Muscle layer of duodenum (tissue), 2 donors: Measurements from ENCODE around the gene MT4.
"Not testable (repeated sequence)": the region's sequence is repeated elsewhere in the genome, so short reads cannot be mapped to it uniquely, and the experiment has no call there.

ENCODE experiments used
- H3K27ac ChIP-seq: one replicate; pipeline ENCODE4 v1.7.0; 2013; ENCODE audit warnings: mild to moderate bottlenecking, low read length
- H3K27me3 ChIP-seq: one replicate; pipeline ENCODE4 v1.7.0; 2013; ENCODE audit warnings: low read depth, mild to moderate bottlenecking, control low read depth, low read length
- H3K36me3 ChIP-seq, 2 donors: one replicate each; pipeline ENCODE4 v1.7.0; 2013; ENCODE audit warnings: low read length in 2 of 2, control low read depth in 1 of 2, mild to moderate bottlenecking in 1 of 2; ENCODE audit not compliant: insufficient read depth in 2 of 2, control insufficient read depth in 1 of 2
- H3K4me1 ChIP-seq, 2 donors: one replicate each; pipeline ENCODE4 v1.7.0; 2013; ENCODE audit warnings: low read length in 2 of 2, mild to moderate bottlenecking in 2 of 2, control low read depth in 1 of 2, moderate library complexity in 1 of 2; ENCODE audit not compliant: insufficient read depth in 2 of 2, control insufficient read depth in 1 of 2
- H3K4me3 ChIP-seq, 2 donors: one replicate each; pipeline ENCODE4 v1.7.0; 2013; ENCODE audit warnings: low read length in 2 of 2, low read depth in 1 of 2, mild to moderate bottlenecking in 1 of 2
- H3K9me3 ChIP-seq, 2 donors: one replicate each; pipeline ENCODE4 v1.7.0; 2013; ENCODE audit warnings: low read length in 2 of 2, control low read depth in 1 of 2, mild to moderate bottlenecking in 1 of 2; ENCODE audit not compliant: control insufficient read depth in 1 of 2
- donor health status: healthy.

Gene MT4

GRCh38 chr16:56560447-56560846 is 4.4 kb upstream of the MT4 start:
- no peaks in the 10 kb centered on the region for H3K36me3 ChIP-seq
- H3K4me3 ChIP-seq = no peak overlapping the region
- H3K27ac ChIP-seq = no peak overlapping the region
- H3K27me3 ChIP-seq = no peaks in the 10 kb centered on the region
- no peaks in the 10 kb centered on the region for H3K4me1 ChIP-seq
- no peaks in the 10 kb centered on the region for H3K9me3 ChIP-seq

GRCh38 chr16:56561126-56561525 is 3.7 kb upstream of the MT4 start:
- Histone ChIP-seq H3K36me3 (no peaks in the 10 kb centered on the region), H3K9me3 (no peaks in the 10 kb centered on the region), H3K27me3 (no peaks in the 10 kb centered on the region), H3K27ac (no peak overlapping the region), H3K4me1 (no peaks in the 10 kb centered on the region), H3K4me3 (no peak overlapping the region)

- H3K4me1 ChIP-seq = no peaks in the 10 kb centered on the region
- H3K36me3 ChIP-seq = no peaks in the 10 kb centered on the region
- no peak overlapping the region for H3K4me3 ChIP-seq
- no peak overlapping the region for H3K27ac ChIP-seq
- no peaks in the 10 kb centered on the region for H3K27me3 ChIP-seq
- H3K9me3 ChIP-seq = peaks cover 0 to 5% of the 10 kb centered on the region in 2 donors
These were observed 5.1 kb downstream of the MT4 start for GRCh38 chr16:56569971-56570370.

- H3K36me3 ChIP-seq = no peaks in the 10 kb centered on the region
These were observed 6.7 kb downstream of the MT4 start for GRCh38 chr16:56571525-56571924.

GRCh38 chr16:56574625-56575024 is 9.8 kb downstream of the MT4 start:
- Histone ChIP-seq H3K27me3 (no peaks in the 10 kb centered on the region), H3K4me1 (no peaks in the 10 kb centered on the region)

More at GRCh38 chr16:56571525-56571924, 6.7 kb downstream of the MT4 start:
- H3K4me1 ChIP-seq = no peaks in the 10 kb centered on the region
- peaks cover 0 to 5% of the 10 kb centered on the region in 2 donors for H3K9me3 ChIP-seq
- no peak overlapping the region for H3K27ac ChIP-seq
- no peaks in the 10 kb centered on the region for H3K27me3 ChIP-seq
- H3K4me3 ChIP-seq = no peak overlapping the region

GRCh38 chr16:56576585-56577299 is 11.9 kb downstream of the MT4 start:
- no peaks in the 10 kb centered on the region for H3K27me3 ChIP-seq
- H3K4me3 ChIP-seq = no peak overlapping the region
- no peaks in the 10 kb centered on the region for H3K36me3 ChIP-seq
- H3K27ac ChIP-seq = no peak overlapping the region
- peaks cover 0 to 5% of the 10 kb centered on the region in 2 donors for H3K9me3 ChIP-seq
- H3K4me1 ChIP-seq = no peaks in the 10 kb centered on the region

More at GRCh38 chr16:56574625-56575024, 9.8 kb downstream of the MT4 start:
- no peak overlapping the region for H3K4me3 ChIP-seq
- H3K36me3 ChIP-seq = no peaks in the 10 kb centered on the region
- H3K9me3 ChIP-seq = peaks cover 0 to 5% of the 10 kb centered on the region in 2 donors
- no peak overlapping the region for H3K27ac ChIP-seq

- Histone ChIP-seq H3K36me3 (no peaks in the 10 kb centered on the region), H3K4me3 (no peak overlapping the region), H3K9me3 (peaks cover 0 to 5% of the 10 kb centered on the region in 2 donors), H3K27me3 (no peaks in the 10 kb centered on the region), H3K27ac (no peak overlapping the region), H3K4me1 (no peaks in the 10 kb centered on the region)
These were observed 12.4 kb downstream of the MT4 start for GRCh38 chr16:56577300-56577625.

- Histone ChIP-seq H3K4me3 (no peak overlapping the region), H3K9me3 (no peaks in the 10 kb centered on the region), H3K27ac (no peak overlapping the region), H3K4me1 (no peaks in the 10 kb centered on the region), H3K27me3 (no peaks in the 10 kb centered on the region), H3K36me3 (no peaks in the 10 kb centered on the region)
These were observed 15.6 kb downstream of the MT4 start for GRCh38 chr16:56580391-56581048.

GRCh38 chr16:56582911-56583310 is 18.0 kb downstream of the MT4 start:
- H3K4me1 ChIP-seq, H3K36me3 ChIP-seq, H3K27ac ChIP-seq, H3K4me3 ChIP-seq, H3K9me3 ChIP-seq, H3K27me3 ChIP-seq: not testable (repeated sequence)

- H3K4me3 ChIP-seq = no peak overlapping the region
- no peaks in the 10 kb centered on the region for H3K36me3 ChIP-seq
- H3K9me3 ChIP-seq = no peaks in the 10 kb centered on the region
- H3K27ac ChIP-seq = no peak overlapping the region
- no peaks in the 10 kb centered on the region for H3K4me1 ChIP-seq
- no peaks in the 10 kb centered on the region for H3K27me3 ChIP-seq
These were observed 18.7 kb downstream of the MT4 start for GRCh38 chr16:56583351-56584168.

GRCh38 chr16:56584276-56584675 is 19.4 kb downstream of the MT4 start:
- Histone ChIP-seq H3K27ac (no peak overlapping the region), H3K36me3 (no peaks in the 10 kb centered on the region), H3K27me3 (peaks cover 7% of the 10 kb centered on the region), H3K9me3 (no peaks in the 10 kb centered on the region), H3K4me3 (no peak overlapping the region), H3K4me1 (peaks cover 0 to 6% of the 10 kb centered on the region in 2 donors)
